Fibroblast of the aortic adventitia (primary cell): ENCODE results near the gene TMEM86B. TPM values are rescaled to one million over a fixed set of nuclear protein-coding genes. Genes with fewer than 3 reads are reported as not detected.

Experiments used
- DNase-seq: peaks from one replicate; pipeline ENCODE4 v3.0.0-alpha.2; 2010; ENCODE audit warnings: low read depth
- H3K4me3 ChIP-seq: 2 replicates; pipeline ENCODE4 v1.5.1; 2011; ENCODE audit warnings: low read depth, mild to moderate bottlenecking, control low read depth, low read length, moderate library complexity
- total RNA-seq: library from RNA; depleted of rRNA; stranded (reverse); fragments of >200 nt; gene quantifications from 2 replicates; pipeline ENCODE4 v1.2.3, GENCODE V29; 2012; ENCODE audit warnings: low replicate concordance
- TF ChIP-seq, protein P1 (sequence below): IDR thresholded peaks from 2 replicates; pipeline ENCODE4 v1.5.1; 2011; ENCODE audit warnings: mild to moderate bottlenecking, low read length, control low read depth, inconsistent platforms; ENCODE audit not compliant: insufficient read depth

TMEM86B gene
- total RNA-seq, 1 donor = 1.8 TPM

DNA sequence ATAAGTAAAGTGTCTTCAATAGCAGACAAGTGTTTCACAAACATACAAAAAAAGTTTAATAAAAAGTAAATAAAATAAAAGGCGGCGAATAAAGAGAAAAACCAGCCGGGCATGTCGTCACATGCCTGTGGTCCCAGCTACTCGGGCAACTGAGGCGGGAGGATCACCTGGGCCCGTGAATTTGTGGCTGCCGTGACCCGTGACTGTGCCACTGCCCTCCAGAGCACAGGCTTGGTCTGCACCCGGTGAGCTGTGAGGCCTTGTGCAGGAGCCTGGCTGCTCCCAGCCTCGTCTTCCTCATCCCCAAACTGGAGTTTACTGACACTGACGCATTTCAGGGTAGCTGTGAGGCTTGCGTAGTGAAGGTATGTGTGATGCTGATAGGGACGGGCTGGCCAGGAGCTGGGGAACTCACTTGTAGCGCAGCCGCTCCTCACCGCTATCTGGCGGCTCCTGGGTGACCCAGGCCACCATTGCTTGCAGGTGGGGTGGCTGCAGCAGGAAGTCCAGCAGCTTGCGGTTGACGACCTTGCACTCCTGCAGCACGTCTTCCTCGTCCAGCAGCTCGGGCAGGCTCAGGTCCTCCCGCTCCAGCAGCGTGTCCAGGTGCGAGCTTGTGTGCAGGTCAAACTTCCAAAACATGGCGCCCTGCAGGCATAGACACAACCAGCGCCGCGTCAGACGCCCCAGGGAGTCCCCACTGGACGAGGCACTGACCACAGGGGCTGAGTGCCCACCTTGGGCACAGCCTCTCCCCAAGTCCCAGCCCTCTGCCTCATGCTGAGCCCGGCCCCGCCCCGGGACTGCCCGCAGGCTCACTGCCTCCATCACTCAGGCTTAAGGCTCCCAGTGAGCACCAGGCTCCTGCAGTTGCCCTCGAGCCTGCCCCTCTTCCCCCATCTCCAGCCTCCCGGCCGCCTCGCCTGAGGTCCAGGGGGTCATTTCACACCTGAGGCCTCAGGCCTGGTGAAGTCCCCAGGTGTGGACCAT lies 18.2 kb upstream of the TMEM86B start:
- DNase-seq = no peak
- H3K4me3 ChIP-seq = no peak overlapping the region
- TF ChIP-seq, protein P1, sequence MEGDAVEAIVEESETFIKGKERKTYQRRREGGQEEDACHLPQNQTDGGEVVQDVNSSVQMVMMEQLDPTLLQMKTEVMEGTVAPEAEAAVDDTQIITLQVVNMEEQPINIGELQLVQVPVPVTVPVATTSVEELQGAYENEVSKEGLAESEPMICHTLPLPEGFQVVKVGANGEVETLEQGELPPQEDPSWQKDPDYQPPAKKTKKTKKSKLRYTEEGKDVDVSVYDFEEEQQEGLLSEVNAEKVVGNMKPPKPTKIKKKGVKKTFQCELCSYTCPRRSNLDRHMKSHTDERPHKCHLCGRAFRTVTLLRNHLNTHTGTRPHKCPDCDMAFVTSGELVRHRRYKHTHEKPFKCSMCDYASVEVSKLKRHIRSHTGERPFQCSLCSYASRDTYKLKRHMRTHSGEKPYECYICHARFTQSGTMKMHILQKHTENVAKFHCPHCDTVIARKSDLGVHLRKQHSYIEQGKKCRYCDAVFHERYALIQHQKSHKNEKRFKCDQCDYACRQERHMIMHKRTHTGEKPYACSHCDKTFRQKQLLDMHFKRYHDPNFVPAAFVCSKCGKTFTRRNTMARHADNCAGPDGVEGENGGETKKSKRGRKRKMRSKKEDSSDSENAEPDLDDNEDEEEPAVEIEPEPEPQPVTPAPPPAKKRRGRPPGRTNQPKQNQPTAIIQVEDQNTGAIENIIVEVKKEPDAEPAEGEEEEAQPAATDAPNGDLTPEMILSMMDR = no peak

- DNase-seq = no peak
- TF ChIP-seq, protein P1 = no peak
- H3K4me3 ChIP-seq = no peak overlapping the region
Observed at GRCh38 chr19:55245236-55245904, 16.8 kb upstream of the TMEM86B start.

GRCh38 chr19:55244004-55244680 lies 15.6 kb upstream of the TMEM86B start:
- no peak overlapping the region for H3K4me3 ChIP-seq
- TF ChIP-seq, protein P1 = no peak
- DNase-seq = no peak

DNA sequence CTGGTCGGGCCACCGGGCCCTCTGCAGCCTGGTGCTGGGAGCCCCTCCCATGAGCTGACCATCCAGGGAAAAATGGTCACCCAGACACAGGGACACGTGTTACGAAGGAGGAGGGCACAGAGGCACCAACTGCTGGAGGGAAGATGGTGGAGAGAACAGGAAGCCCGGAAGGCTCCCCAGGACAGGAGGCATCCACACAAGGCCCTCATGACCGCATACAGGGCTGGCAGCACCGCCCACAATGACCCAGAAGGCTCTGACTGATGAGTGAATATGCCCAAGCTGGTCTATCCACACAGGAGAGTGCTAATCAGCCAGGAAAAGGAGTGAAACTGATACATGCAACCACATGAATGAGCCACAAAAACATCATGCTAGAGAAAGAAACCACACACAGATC lies 14.0 kb upstream of the TMEM86B start:
- no peak for DNase-seq
- TF ChIP-seq, protein P1 = no peak
- H3K4me3 ChIP-seq = no peak overlapping the region

- H3K4me3 ChIP-seq = no peak overlapping the region
- TF ChIP-seq, protein P1 = no peak
- no peak for DNase-seq
Observed at GRCh38 chr19:55241935-55242464, 13.4 kb upstream of the TMEM86B start.

DNA sequence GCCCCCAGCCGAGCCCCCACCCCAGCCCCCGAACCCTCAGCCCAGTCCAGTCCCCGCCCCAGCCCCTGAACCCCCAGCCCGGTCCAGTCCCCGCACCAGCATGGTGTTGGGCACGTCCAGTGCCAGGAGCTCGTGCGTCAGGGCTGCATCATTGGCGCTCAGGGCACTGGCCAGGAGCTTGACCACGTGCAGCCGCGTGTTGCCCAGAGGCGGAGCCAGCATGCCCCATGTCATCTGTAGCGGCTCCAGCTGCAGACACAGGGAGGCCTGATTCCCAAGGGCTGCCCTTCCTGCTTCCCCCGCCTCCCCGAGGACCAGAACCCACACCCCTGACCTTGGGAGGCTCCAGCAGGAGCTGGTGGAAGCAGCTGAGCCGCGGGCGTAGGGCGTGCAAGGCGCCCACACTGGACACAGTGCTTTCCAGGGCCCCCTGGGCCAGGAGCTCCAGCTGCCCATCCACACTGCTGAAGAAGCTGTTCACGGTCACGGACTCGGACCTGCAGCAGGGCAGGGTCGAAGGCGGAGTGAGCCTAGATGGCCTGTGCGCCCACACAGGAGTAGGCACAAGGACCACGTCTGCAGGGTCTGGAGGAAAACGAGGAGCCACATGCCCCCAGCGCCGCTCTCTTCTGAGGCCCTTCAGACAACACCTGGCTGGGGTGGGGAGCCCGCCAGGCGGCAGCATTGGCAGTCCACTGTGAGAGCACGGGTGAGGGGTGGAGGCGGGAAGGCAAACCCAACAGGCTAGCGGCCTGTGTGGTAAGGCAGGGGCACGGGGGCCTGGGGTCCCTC lies 12.8 kb upstream of the TMEM86B start:
- no peak for DNase-seq
- no peak overlapping the region for H3K4me3 ChIP-seq
- TF ChIP-seq, protein P1 = no peak
